HepG2 (cell line): ENCODE data around the gene TSPAN18. TPM values are rescaled to one million over a fixed set of nuclear protein-coding genes. Genes with fewer than 3 reads are reported as not detected.

Source experiments
- ATAC-seq: fragments of 200-7000 bp; cut with Tn5 transposase; 3 replicates; pipeline ENCODE4 v1.9.1; 2020; ENCODE audit warnings: mild to moderate bottlenecking, moderate library complexity
- BruUV-seq: library from RNA; stranded (reverse); fragments of 400-500 nt; replicated peaks from 2 replicates; lab custom pipeline; 2021; lab: Mats Ljungman, UMichigan
- CTCF ChIA-PET: fragments of 300-600 bp; formaldehyde crosslinking; extraction: SDS; loops from one replicate; lab custom pipeline; 2021; ENCODE audit warnings: low total read pairs, inconsistent platforms, low intra/inter-chr PET ratio; lab: Yijun Ruan, JAX
- POLR2A ChIA-PET: fragments of 350-600 bp; sonication (Branson Sonifier 250); formaldehyde crosslinking; loops from one replicate; lab custom pipeline; 2020; ENCODE audit warnings: antibody characterized with exemption, inconsistent platforms; lab: Yijun Ruan, JAX
- DNase-seq: peaks from one replicate; pipeline ENCODE4 v3.0.0-alpha.2; 2015; ENCODE audit warnings: low spot score
- FAIRE-seq: peaks from 3 replicates; lab custom pipeline; 2011; peaks lifted over from hg19 to GRCh38; lab: Jason Lieb, UNC
- H2AFZ ChIP-seq: one replicate; pipeline ENCODE4 v1.6.1; 2011; ENCODE audit warnings: low read length, inconsistent platforms
- H3K27ac ChIP-seq: fragments of 300-600 bp; 3 replicates; pipeline ENCODE4 v1.8.0; 2011; ENCODE audit warnings: mixed run types, mild to moderate bottlenecking, mixed read lengths, low read length, inconsistent platforms; ENCODE audit not compliant: insufficient read depth; ENCODE audit errors: extremely low read length
- H3K27me3 ChIP-seq, 2 experiments: fragments of 200-600 bp in 1 of 2; 2 replicates in 1 of 2; 3 replicates in 1 of 2; pipeline versions ENCODE4 v1.6.0 to v1.8.0; 2011; ENCODE audit warnings: low read length in 2 of 2, mild to moderate bottlenecking in 2 of 2, moderate library complexity in 2 of 2, inconsistent platforms in 1 of 2; ENCODE audit not compliant: insufficient read depth in 2 of 2, control insufficient read depth in 1 of 2
- H3K36me3 ChIP-seq, 2 experiments: fragments of 200-600 bp in 1 of 2; replicated peaks in 1 of 2; 2 replicates in 1 of 2; 3 replicates in 1 of 2; pipeline versions ENCODE4 v1.5.1 to v1.8.0; 2011; ENCODE audit warnings: low read length in 2 of 2, inconsistent platforms in 1 of 2; ENCODE audit not compliant: insufficient read depth in 2 of 2, control insufficient read depth in 1 of 2
- H3K4me1 ChIP-seq: 2 replicates; pipeline ENCODE4 v1.5.1; 2012; ENCODE audit warnings: low read length, inconsistent platforms; ENCODE audit not compliant: insufficient read depth
- H3K4me2 ChIP-seq: 2 replicates; pipeline ENCODE4 v1.6.0; 2011; ENCODE audit warnings: low read depth, low read length, inconsistent platforms
- H3K4me3 ChIP-seq, 3 experiments: fragments of 200-600 bp in 1 of 3; sonication (generic), shearing (Covaris generic) in 1 of 3; replicated peaks in 1 of 3; 2 replicates each; pipeline ENCODE4 v1.5.1; 2011 to 2016; ENCODE audit warnings: low read length in 3 of 3, inconsistent platforms in 2 of 3, low read depth in 2 of 3, mild to moderate bottlenecking in 2 of 3, control low read depth in 1 of 3, mixed read lengths in 1 of 3; ENCODE audit not compliant: insufficient read depth in 1 of 3
- H3K79me2 ChIP-seq: one replicate; pipeline ENCODE4 v1.6.1; 2011; ENCODE audit warnings: low read length, inconsistent platforms; ENCODE audit not compliant: insufficient read depth
- H3K9ac ChIP-seq: 2 replicates; pipeline ENCODE4 v1.6.0; 2011; ENCODE audit warnings: mild to moderate bottlenecking, low read depth, low read length, inconsistent platforms; ENCODE audit not compliant: insufficient read depth
- H3K9me3 ChIP-seq: 2 replicates; pipeline ENCODE4 v1.5.1; 2012; ENCODE audit warnings: mild to moderate bottlenecking, low read length
- H4K20me1 ChIP-seq: 2 replicates; pipeline ENCODE4 v1.6.0; 2011; ENCODE audit warnings: inconsistent platforms, mild to moderate bottlenecking, low read length, moderate library complexity; ENCODE audit not compliant: insufficient read depth
- HHEX ChIP-seq: IDR thresholded peaks from 2 replicates; pipeline ENCODE4 v1.6.1; 2016; ENCODE audit warnings: control low read depth
- MNT ChIP-seq: fragments of 450-650 bp; IDR thresholded peaks from 2 replicates; pipeline ENCODE4 v1.6.1; 2016
- TFDP2 ChIP-seq: sonication (generic); formaldehyde crosslinking; IDR thresholded peaks from 2 replicates; pipeline ENCODE4 v1.4.0; 2020; ENCODE audit warnings: missing genetic modification reagents
- ZNF350 ChIP-seq: sonication (generic); formaldehyde crosslinking; IDR thresholded peaks from 2 replicates; pipeline ENCODE4 v1.4.0; 2020; ENCODE audit warnings: mild to moderate bottlenecking, low read depth, missing genetic modification reagents, borderline replicate concordance
- ZNF556 ChIP-seq: sonication (generic); formaldehyde crosslinking; IDR thresholded peaks from 2 replicates; pipeline ENCODE4 v1.4.0; 2020; ENCODE audit warnings: mild to moderate bottlenecking, missing genetic modification reagents, borderline replicate concordance
- ZNF777 ChIP-seq: sonication (generic); formaldehyde crosslinking; IDR thresholded peaks from 2 replicates; pipeline ENCODE4 v1.4.0; 2020; ENCODE audit warnings: missing genetic modification reagents
- WGBS: methylation state at CpG from one replicate; pipeline ENCODE4 v1.1.6; 2017; ENCODE audit warnings: low lambda C conversion rate; 5-methylcytosine and 5-hydroxymethylcytosine counted together
- in situ Hi-C: cut with HindIII; loops from 2 replicates; pipeline ENCODE4 v1.10.0; 2017; ENCODE audit warnings: low pct_unique_long_range_greater_than_20kb; ENCODE audit not compliant: extremely low pct_ligation_motif_present
- intact Hi-C: fragments of 100-400 bp; cut with micrococcal nuclease; formaldehyde crosslinking; loops from one replicate; pipeline ENCODE4 v1.10.0; 2022; ENCODE audit not compliant: unreplicated experiment
- polyA plus RNA-seq, 8 experiments: library from polyadenylated mRNA; depleted of rRNA in 3 of 8; stranded (reverse) in 7 of 8; unstranded in 1 of 8; fragments of >200 nt; fragmentation: Illumina TruSeq in 4 of 8; extraction: Trizol in 4 of 8; gene quantifications; 2 replicates each; pipeline versions ENCODE4 v1.2.1 to v1.2.3, GENCODE V29; 2011 to 2016; ENCODE audit warnings: low read depth in 4 of 8, missing spikeins in 1 of 8, mixed read lengths in 1 of 8; ENCODE audit not compliant: insufficient read depth in 1 of 8
- total RNA-seq, 5 experiments: library from RNA; depleted of rRNA; stranded (reverse); fragments of >200 nt; fragmentation: Illumina TruSeq; extraction: Trizol; gene quantifications; 2 replicates each; pipeline ENCODE4 v1.2.3, GENCODE V29; 2016; ENCODE audit warnings: low read depth in 1 of 5

The TSPAN18 gene
- total and polyA plus RNA-seq, 2 of the 13 experiments (the other 11 are each of a cell fraction or from before 2014, with no cell fraction given), result not detected

GRCh38 chr11:44753961-44754645 lies 27.3 kb downstream of the TSPAN18 start:
- in situ Hi-C loops, result no loop called here
- Histone ChIP-seq H3K27ac (no peak overlapping the region), H3K4me2 (no peak overlapping the region), H3K4me3 (no peak overlapping the region), H3K9ac (no peak overlapping the region), H3K27me3 (no peaks in the 10 kb centered on the region; a peak in 2 of 5 replicates), H4K20me1 (no peaks in the 10 kb centered on the region), H3K4me1 (no peaks in the 10 kb centered on the region), H3K36me3 (no peaks in the 10 kb centered on the region), H2AFZ (no peak overlapping the region), H3K9me3 (no peaks in the 10 kb centered on the region), H3K79me2 (no peaks in the 10 kb centered on the region)
- DNase-seq (no peak), ATAC-seq (no peak), FAIRE-seq (no peak)
- no TSS peak for BruUV-seq
- intact Hi-C loops, result no loop called here
- TF ChIP-seq MNT, result peak; percentile 18; the same call in 1 of the 2 replicates
- TF ChIP-seq HHEX, result no peak
- CTCF ChIA-PET, result no interaction called here
- POLR2A ChIA-PET, result no interaction called here
- WGBS, result 29% methylated on average over 8 of the region's 8 CpGs

- in situ Hi-C loops, result no loop called here
- POLR2A ChIA-PET, result no interaction called here
- ATAC-seq, result no peak
- Histone ChIP-seq H3K27ac (no peak overlapping the region), H3K36me3 (no peaks in the 10 kb centered on the region)
- TF ChIP-seq ZNF556 (CRISPR knock-in tag) (no peak), ZNF777 (CRISPR knock-in tag) (no peak), TFDP2 (CRISPR knock-in tag) (no peak), ZNF350 (CRISPR knock-in tag) (no peak)
- TF ChIP-seq, all 625 proteins: peak for 0
- Histone ChIP-seq H3K4me3 (no peak overlapping the region), H3K4me1 (no peaks in the 10 kb centered on the region), H2AFZ (no peak overlapping the region), H3K79me2 (no peaks in the 10 kb centered on the region), H4K20me1 (no peaks in the 10 kb centered on the region), H3K9ac (no peak overlapping the region), H3K27me3 (no peaks in the 10 kb centered on the region; a peak in 2 of 5 replicates), H3K9me3 (no peaks in the 10 kb centered on the region), H3K4me2 (no peak overlapping the region)
- 33% methylated on average over 3 of the region's 9 CpGs for WGBS
- FAIRE-seq (no peak), DNase-seq (no peak)
- CTCF ChIA-PET, result no interaction called here
- intact Hi-C loops, result no loop called here
- BruUV-seq, result no TSS peak
Observed at GRCh38 chr11:44754876-44755555, 28.3 kb downstream of the TSPAN18 start.
